Spleen (tissue), 11 donors: ENCODE data around the gene DST. TPM values are rescaled to one million over a fixed set of nuclear protein-coding genes. Genes with fewer than 3 reads are reported as not detected.

Source experiments
- DNase-seq: peaks from one replicate; pipeline ENCODE4 v3.0.0-alpha.2; 2020
- H3K27ac ChIP-seq, 8 donors: fragments of 200-600 bp; sonication (generic) in 7 of 8; 1 replicate in 4 of 8; 2 replicates in 4 of 8; pipeline versions ENCODE4 v1.5.0 to v1.8.0; 2016 to 2021; ENCODE audit warnings: inconsistent platforms in 4 of 8, mild to moderate bottlenecking in 4 of 8, moderate library complexity in 1 of 8
- H3K27me3 ChIP-seq, 7 donors: fragments of 200-600 bp; sonication (generic) in 6 of 7; replicated peaks in 1 of 7; 1 replicate in 4 of 7; 2 replicates in 3 of 7; pipeline versions ENCODE4 v1.5.0 to v1.8.0; 2016 to 2021; ENCODE audit warnings: inconsistent platforms in 3 of 7, mild to moderate bottlenecking in 1 of 7
- H3K36me3 ChIP-seq, 6 donors: fragments of 200-600 bp; sonication (generic) in 5 of 6; 1 replicate in 4 of 6; 2 replicates in 2 of 6; pipeline versions ENCODE4 v1.5.0 to v1.8.0; 2016 to 2021; ENCODE audit warnings: inconsistent platforms in 2 of 6
- H3K4me1 ChIP-seq, 6 donors: fragments of 200-600 bp; sonication (generic) in 5 of 6; 1 replicate in 3 of 6; 2 replicates in 3 of 6; pipeline versions ENCODE4 v1.5.0 to v1.8.0; 2016 to 2021; ENCODE audit warnings: inconsistent platforms in 3 of 6
- H3K4me3 ChIP-seq, 8 donors: fragments of 200-600 bp; sonication (generic) in 7 of 8; 1 replicate in 4 of 8; 2 replicates in 4 of 8; pipeline versions ENCODE4 v1.5.0 to v1.8.0; 2016 to 2021; ENCODE audit warnings: inconsistent platforms in 4 of 8, mild to moderate bottlenecking in 4 of 8, moderate library complexity in 2 of 8
- H3K9me3 ChIP-seq, 8 donors: fragments of 200-600 bp; sonication (generic) in 7 of 8; 1 replicate in 4 of 8; 2 replicates in 4 of 8; pipeline versions ENCODE4 v1.5.0 to v1.8.0; 2016 to 2021; ENCODE audit warnings: inconsistent platforms in 4 of 8
- CTCF ChIP-seq, 11 experiments: fragments of 200-600 bp in 7 of 11; fragments of 450-650 bp in 4 of 11; sonication (generic) in 4 of 11; IDR thresholded peaks in 8 of 11; conservative IDR thresholded peaks in 3 of 11; 1 replicate in 7 of 11; 2 replicates in 4 of 11; pipeline versions ENCODE4 v1.4.0 to v1.8.0; 2016 to 2021; ENCODE audit warnings: antibody characterized with exemption in 11 of 11, inconsistent platforms in 4 of 11, mild to moderate bottlenecking in 1 of 11
- POLR2A ChIP-seq, 3 donors: fragments of 450-650 bp; IDR thresholded peaks; one replicate each; pipeline ENCODE4 v1.5.1; 2017; ENCODE audit warnings: antibody characterized with exemption in 3 of 3, mild to moderate bottlenecking in 1 of 3
- POLR2AphosphoS5 ChIP-seq, 3 donors: sonication (generic); formaldehyde crosslinking; IDR thresholded peaks; one replicate each; pipeline ENCODE4 v1.5.1; 2017; ENCODE audit warnings: antibody characterized with exemption in 3 of 3
- WGBS, 5 donors: extraction: QIAGEN DNeasy Blood & Tissue Kit in 3 of 5; methylation state at CpG; one replicate each; pipeline versions ENCODE4 v1.1.5 to v1.1.7; 2013 to 2018; 5-methylcytosine and 5-hydroxymethylcytosine counted together
- intact Hi-C: fragments of 100-400 bp; cut with DNase I; formaldehyde crosslinking; loops from one replicate; pipeline ENCODE4 v1.15.0; 2023; ENCODE audit warnings: low total_unique reads
- polyA plus RNA-seq, 3 donors: library from polyadenylated mRNA; stranded (reverse); fragments of 200-250 nt; gene quantifications; one replicate each; pipeline ENCODE4 v1.2.1, GENCODE V29; 2013
- total RNA-seq, 7 donors: library from RNA; depleted of rRNA in 3 of 7; stranded (reverse); fragments of >200 nt in 3 of 7; fragmentation: NEBNext Ultra II Directional in 4 of 7; extraction: Animal tissue kit (Norgen Biotek cat#: 25700) in 4 of 7; gene quantifications; one replicate each; pipeline versions ENCODE4 v1.1.0 to v1.2.1, GENCODE V29; 2016 to 2021
- donor health status: healthy with polysubstance abuse.
- donor health status: DM: no; HTN: no; CAD: no; lungs with moderate emphysema.
- donor health status: DM: no; HTN: no; CAD: no.
- donor health status: Bipolar disorder and iron deficiency.
- donor health status: healthy.
- donor health status: DM: no; HTN: no; CAD: no.
- donor health status: DM: yes; HTN: yes; CAD: no.

The DST gene
- total and polyA plus RNA-seq, 10 donors = 16.5 to 236 (median 156) TPM

- TF ChIP-seq POLR2A (IDR thresholded peaks at IDR 0.05) (no peak), POLR2AphosphoS5 (IDR thresholded peaks at IDR 0.05) (no peak), CTCF (IDR thresholded peaks at IDR 0.05 in 8 of 11, conservative IDR thresholded peaks at IDR 0.05 in 3 of 11) (no peak)
- no peak overlapping the region for H3K4me3 ChIP-seq
Observed at GRCh38 chr6:56624728-56625069, 18.0 kb downstream of the DST start.

GRCh38 chr6:56624046-56624727 lies 18.5 kb downstream of the DST start:
- H3K4me1 ChIP-seq = no peaks in the 10 kb centered on the region
- DNase-seq = no peak
- H3K27me3 ChIP-seq = no peaks in the 10 kb centered on the region
- TF ChIP-seq CTCF (IDR thresholded peaks at IDR 0.05 in 8 of 11, conservative IDR thresholded peaks at IDR 0.05 in 3 of 11) = no peak
- no peak for TF ChIP-seq POLR2AphosphoS5 (IDR thresholded peaks at IDR 0.05)
- H3K36me3 ChIP-seq = peaks cover 0 to 72% (median 4%) of the 10 kb centered on the region in 6 donors
- no peak overlapping the region for H3K27ac ChIP-seq
- intact Hi-C loops = no loop called here
- WGBS, 5 donors = 88 to 92% (median 91%) methylated on average over 5 of the region's 5 CpGs
- no peaks in the 10 kb centered on the region for H3K9me3 ChIP-seq
- no peak overlapping the region for H3K4me3 ChIP-seq

More at GRCh38 chr6:56624728-56625069, 18.0 kb downstream of the DST start:
- Histone ChIP-seq H3K4me1 (no peaks in the 10 kb centered on the region), H3K36me3 (peaks cover 0 to 70% (median 4%) of the 10 kb centered on the region in 6 donors), H3K9me3 (no peaks in the 10 kb centered on the region), H3K27ac (no peak overlapping the region), H3K27me3 (no peaks in the 10 kb centered on the region)
- DNase-seq = no peak
- 89 to 96% (median 93%) methylated on average over 1 of the region's 1 CpG for WGBS, 5 donors
- intact Hi-C loops = no loop called here

- Histone ChIP-seq H3K27me3 (no peaks in the 10 kb centered on the region), H3K27ac (no peak overlapping the region)
Observed at GRCh38 chr6:56620229-56620868, 22.3 kb downstream of the DST start.

More at GRCh38 chr6:56620229-56620868, 22.3 kb downstream of the DST start:
- 89 to 94% (median 91%) methylated on average over 12 of the region's 12 CpGs for WGBS, 5 donors
- no peaks in the 10 kb centered on the region for H3K4me1 ChIP-seq
- TF ChIP-seq CTCF (IDR thresholded peaks at IDR 0.05 in 8 of 11, conservative IDR thresholded peaks at IDR 0.05 in 3 of 11) (no peak), POLR2AphosphoS5 (IDR thresholded peaks at IDR 0.05) (no peak), POLR2A (IDR thresholded peaks at IDR 0.05) (no peak)
- no peak overlapping the region for H3K4me3 ChIP-seq
- DNase-seq = no peak
- intact Hi-C loops = no loop called here
- peaks cover 0 to 57% (median 1%) of the 10 kb centered on the region in 6 donors for H3K36me3 ChIP-seq
- no peaks in the 10 kb centered on the region for H3K9me3 ChIP-seq
